BJ (cell line): ENCODE measurements around the gene CERS6. TPM values are rescaled to one million over a fixed set of nuclear protein-coding genes. Genes with fewer than 3 reads are reported as not detected.

Source experiments
- CTCF ChIA-PET: fragments of 350-600 bp; formaldehyde crosslinking; extraction: SDS; loops from one replicate; lab custom pipeline; 2021; ENCODE audit warnings: antibody characterized with exemption, inconsistent platforms; lab: Yijun Ruan, JAX
- POLR2A ChIA-PET: fragments of 300-600 bp; sonication (Branson Sonifier 250); formaldehyde crosslinking; extraction: SDS; loops from one replicate; lab custom pipeline; 2021; ENCODE audit warnings: antibody characterized with exemption; lab: Charles Lee
- DNase-seq: peaks from one replicate; pipeline ENCODE4 v3.0.0-alpha.2; 2011; ENCODE audit warnings: low read depth
- H3K27me3 ChIP-seq: 2 replicates; pipeline ENCODE4 v1.6.0; 2011; ENCODE audit warnings: low read length; ENCODE audit not compliant: control insufficient read depth, insufficient read depth
- H3K36me3 ChIP-seq: 2 replicates; pipeline ENCODE4 v1.5.1; 2011; ENCODE audit warnings: low read length; ENCODE audit not compliant: control insufficient read depth, insufficient read depth
- H3K4me3 ChIP-seq: 2 replicates; pipeline ENCODE4 v1.5.1; 2011; ENCODE audit warnings: low read depth, mild to moderate bottlenecking, control low read depth, low read length
- CTCF ChIP-seq: IDR thresholded peaks from 2 replicates; pipeline ENCODE4 v1.5.1; 2011; ENCODE audit warnings: low read depth, mild to moderate bottlenecking, control low read depth, inconsistent platforms, low read length, moderate library complexity; ENCODE audit not compliant: insufficient read depth
- polyA plus RNA-seq: library from polyadenylated mRNA; depleted of rRNA; stranded (reverse); fragments of >200 nt; gene quantifications from 2 replicates; pipeline ENCODE4 v1.2.3, GENCODE V29; 2011

The CERS6 gene
- polyA plus RNA-seq, 1 experiment, result 1.6 TPM

GRCh38 chr2:168530982-168531622 is 75.0 kb downstream of the CERS6 start:
- no peak overlapping the region for H3K4me3 ChIP-seq
- H3K36me3 ChIP-seq, result no peaks in the 10 kb centered on the region
- H3K27me3 ChIP-seq, result no peaks in the 10 kb centered on the region
- DNase-seq, result no peak
- no peak for TF ChIP-seq CTCF
- ChIA-PET CTCF (interaction anchor here (1.0 to 1.4 kb wide), 2 partner anchors 91 to 184 kb away, joined by 3 read pairs; no protein-coding TSS in a partner anchor), POLR2A (no interaction called here)

GRCh38 chr2:168534926-168535325 is 78.9 kb downstream of the CERS6 start:
- TF ChIP-seq CTCF, result no peak
- no peak for DNase-seq
- H3K27me3 ChIP-seq, result no peaks in the 10 kb centered on the region
- no peaks in the 10 kb centered on the region for H3K36me3 ChIP-seq
- ChIA-PET CTCF (no interaction called here), POLR2A (no interaction called here)
- no peak overlapping the region for H3K4me3 ChIP-seq

- ChIA-PET CTCF (no interaction called here), POLR2A (no interaction called here)
- TF ChIP-seq CTCF, result no peak
- H3K4me3 ChIP-seq, result no peak overlapping the region
- no peaks in the 10 kb centered on the region for H3K27me3 ChIP-seq
- no peak for DNase-seq
- H3K36me3 ChIP-seq, result no peaks in the 10 kb centered on the region
Observed at GRCh38 chr2:168536925-168537466, 80.9 kb downstream of the CERS6 start.

GRCh38 chr2:168538133-168538532 is 82.1 kb downstream of the CERS6 start:
- CTCF ChIA-PET, result interaction anchor here (1.0 kb wide), 1 partner anchor 15 kb away, joined by 3 read pairs; no protein-coding TSS in a partner anchor
- TF ChIP-seq CTCF, result no peak
- POLR2A ChIA-PET, result no interaction called here

GRCh38 chr2:168538534-168538933 is 82.5 kb downstream of the CERS6 start:
- no peak for TF ChIP-seq CTCF
- no peak overlapping the region for H3K4me3 ChIP-seq
- no peaks in the 10 kb centered on the region for H3K27me3 ChIP-seq
- DNase-seq, result no peak
- no peaks in the 10 kb centered on the region for H3K36me3 ChIP-seq
- ChIA-PET POLR2A (no interaction called here), CTCF (interaction anchor here (0.9 to 1.0 kb wide), 2 partner anchors 16 to 98 kb away, joined by 3 read pairs; no protein-coding TSS in a partner anchor)

More at GRCh38 chr2:168538133-168538532, 82.1 kb downstream of the CERS6 start:
- Histone ChIP-seq H3K4me3 (no peak overlapping the region), H3K27me3 (no peaks in the 10 kb centered on the region), H3K36me3 (no peaks in the 10 kb centered on the region)
- DNase-seq, result no peak
